HepG2 (cell line): ENCODE results near the gene PXT1. TPM values are rescaled to one million over a fixed set of nuclear protein-coding genes. Genes with fewer than 3 reads are reported as not detected.

Source experiments
- CC2D1A ChIP-seq: sonication (generic); formaldehyde crosslinking; IDR thresholded peaks from 2 replicates; pipeline ENCODE4 v1.8.1; 2023; ENCODE audit warnings: mild to moderate bottlenecking, missing genetic modification reagents
- HNRNPL ChIP-seq: fragments of 200-400 bp; formaldehyde crosslinking; IDR thresholded peaks from 2 replicates; pipeline ENCODE4 v1.6.1; 2017; ENCODE audit warnings: mild to moderate bottlenecking, low read depth, low read length
- KLF16 ChIP-seq, 2 experiments: sonication (generic) in 1 of 2; formaldehyde crosslinking in 1 of 2; IDR thresholded peaks; 2 replicates each; pipeline versions ENCODE4 v1.6.1 to v1.8.0; 2016 to 2023; ENCODE audit warnings: missing genetic modification reagents in 2 of 2, missing compliant biosample characterization in 1 of 2
- LRRFIP1 ChIP-seq: sonication (generic); formaldehyde crosslinking; conservative IDR thresholded peaks from 2 replicates; pipeline ENCODE4 v1.4.0; 2020; ENCODE audit warnings: missing genetic modification reagents
- MEF2D ChIP-seq: sonication (generic); formaldehyde crosslinking; IDR thresholded peaks from 2 replicates; pipeline ENCODE4 v1.5.1; 2020; ENCODE audit warnings: mild to moderate bottlenecking, missing genetic modification reagents
- MLLT10 ChIP-seq: sonication (generic); formaldehyde crosslinking; IDR thresholded peaks from 2 replicates; pipeline ENCODE4 v1.4.0; 2020; ENCODE audit warnings: missing genetic modification reagents
- NBN ChIP-seq: fragments of 450-650 bp; conservative IDR thresholded peaks from 2 replicates; pipeline ENCODE4 v1.6.1; 2017
- NR3C1 ChIP-seq: sonication (generic); formaldehyde crosslinking; IDR thresholded peaks from 2 replicates; pipeline ENCODE4 v1.4.0; 2020; ENCODE audit warnings: missing genetic modification reagents
- SIN3A ChIP-seq: IDR thresholded peaks from 2 replicates; pipeline ENCODE4 v1.6.1; 2011; ENCODE audit warnings: low read depth, mild to moderate bottlenecking, control low read depth, low read length, borderline replicate concordance
- SMAD9 ChIP-seq: sonication (generic); formaldehyde crosslinking; IDR thresholded peaks from 2 replicates; pipeline ENCODE4 v1.5.1; 2020; ENCODE audit warnings: mild to moderate bottlenecking, missing genetic modification reagents
- SNAPC2 ChIP-seq: sonication (generic); formaldehyde crosslinking; IDR thresholded peaks from 2 replicates; pipeline ENCODE4 v1.8.1; 2022; ENCODE audit warnings: mild to moderate bottlenecking, missing genetic modification reagents
- SP140L ChIP-seq: sonication (generic); formaldehyde crosslinking; IDR thresholded peaks from 2 replicates; pipeline ENCODE4 v1.4.0; 2020; ENCODE audit warnings: missing genetic modification reagents, borderline replicate concordance
- ZNF414 ChIP-seq: sonication (generic); formaldehyde crosslinking; IDR thresholded peaks from 2 replicates; pipeline ENCODE4 v1.5.0; 2020; ENCODE audit warnings: missing genetic modification reagents
- ZNF496 ChIP-seq: sonication (generic); formaldehyde crosslinking; IDR thresholded peaks from 2 replicates; pipeline ENCODE4 v1.8.1; 2023; ENCODE audit warnings: mild to moderate bottlenecking, moderate library complexity, missing genetic modification reagents; ENCODE audit not compliant: insufficient replicate concordance
- ZNF609 ChIP-seq: sonication (generic); formaldehyde crosslinking; IDR thresholded peaks from 2 replicates; pipeline ENCODE4 v1.4.0; 2020; ENCODE audit warnings: mild to moderate bottlenecking, missing genetic modification reagents, borderline replicate concordance
- ZNF670 ChIP-seq: sonication (generic); formaldehyde crosslinking; IDR thresholded peaks from 2 replicates; pipeline ENCODE4 v1.8.0; 2022; ENCODE audit warnings: mild to moderate bottlenecking, missing genetic modification reagents, borderline replicate concordance
- polyA plus RNA-seq, 8 experiments: library from polyadenylated mRNA; depleted of rRNA in 3 of 8; stranded (reverse) in 7 of 8; unstranded in 1 of 8; fragments of >200 nt; fragmentation: Illumina TruSeq in 4 of 8; extraction: Trizol in 4 of 8; gene quantifications; 2 replicates each; pipeline versions ENCODE4 v1.2.1 to v1.2.3, GENCODE V29; 2011 to 2016; ENCODE audit warnings: low read depth in 4 of 8, missing spikeins in 1 of 8, mixed read lengths in 1 of 8; ENCODE audit not compliant: insufficient read depth in 1 of 8
- total RNA-seq, 5 experiments: library from RNA; depleted of rRNA; stranded (reverse); fragments of >200 nt; fragmentation: Illumina TruSeq; extraction: Trizol; gene quantifications; 2 replicates each; pipeline ENCODE4 v1.2.3, GENCODE V29; 2016; ENCODE audit warnings: low read depth in 1 of 5
- TF ChIP-seq, protein P1 (sequence below): sonication (generic); formaldehyde crosslinking; IDR thresholded peaks from 2 replicates; pipeline ENCODE4 v1.4.0; 2020; ENCODE audit warnings: missing genetic modification reagents

Gene PXT1
- total and polyA plus RNA-seq, 2 of the 13 experiments (the other 11 are each of a cell fraction or from before 2014, with no cell fraction given): 0.04 TPM; not detected in 1

- TF ChIP-seq ZNF609 (CRISPR knock-in tag): no peak
- TF ChIP-seq SNAPC2 (CRISPR knock-in tag): 0 out of 2 replicates have a peak, but pooled peaks have one; percentile 36
- TF ChIP-seq LRRFIP1 (CRISPR knock-in tag): no peak
- TF ChIP-seq, protein P1, sequence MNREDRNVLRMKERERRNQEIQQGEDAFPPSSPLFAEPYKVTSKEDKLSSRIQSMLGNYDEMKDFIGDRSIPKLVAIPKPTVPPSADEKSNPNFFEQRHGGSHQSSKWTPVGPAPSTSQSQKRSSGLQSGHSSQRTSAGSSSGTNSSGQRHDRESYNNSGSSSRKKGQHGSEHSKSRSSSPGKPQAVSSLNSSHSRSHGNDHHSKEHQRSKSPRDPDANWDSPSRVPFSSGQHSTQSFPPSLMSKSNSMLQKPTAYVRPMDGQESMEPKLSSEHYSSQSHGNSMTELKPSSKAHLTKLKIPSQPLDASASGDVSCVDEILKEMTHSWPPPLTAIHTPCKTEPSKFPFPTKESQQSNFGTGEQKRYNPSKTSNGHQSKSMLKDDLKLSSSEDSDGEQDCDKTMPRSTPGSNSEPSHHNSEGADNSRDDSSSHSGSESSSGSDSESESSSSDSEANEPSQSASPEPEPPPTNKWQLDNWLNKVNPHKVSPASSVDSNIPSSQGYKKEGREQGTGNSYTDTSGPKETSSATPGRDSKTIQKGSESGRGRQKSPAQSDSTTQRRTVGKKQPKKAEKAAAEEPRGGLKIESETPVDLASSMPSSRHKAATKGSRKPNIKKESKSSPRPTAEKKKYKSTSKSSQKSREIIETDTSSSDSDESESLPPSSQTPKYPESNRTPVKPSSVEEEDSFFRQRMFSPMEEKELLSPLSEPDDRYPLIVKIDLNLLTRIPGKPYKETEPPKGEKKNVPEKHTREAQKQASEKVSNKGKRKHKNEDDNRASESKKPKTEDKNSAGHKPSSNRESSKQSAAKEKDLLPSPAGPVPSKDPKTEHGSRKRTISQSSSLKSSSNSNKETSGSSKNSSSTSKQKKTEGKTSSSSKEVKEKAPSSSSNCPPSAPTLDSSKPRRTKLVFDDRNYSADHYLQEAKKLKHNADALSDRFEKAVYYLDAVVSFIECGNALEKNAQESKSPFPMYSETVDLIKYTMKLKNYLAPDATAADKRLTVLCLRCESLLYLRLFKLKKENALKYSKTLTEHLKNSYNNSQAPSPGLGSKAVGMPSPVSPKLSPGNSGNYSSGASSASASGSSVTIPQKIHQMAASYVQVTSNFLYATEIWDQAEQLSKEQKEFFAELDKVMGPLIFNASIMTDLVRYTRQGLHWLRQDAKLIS: no peak
- TF ChIP-seq MLLT10 (CRISPR knock-in tag): no peak
- no peak for TF ChIP-seq NR3C1 (CRISPR knock-in tag)
- TF ChIP-seq ZNF414 (CRISPR knock-in tag): peak; percentile 61; the same call in 1 of the 2 replicates
- TF ChIP-seq MEF2D (CRISPR knock-in tag): no peak
- TF ChIP-seq SMAD9 (CRISPR knock-in tag): no peak
- no peak for TF ChIP-seq NBN
- no peak for TF ChIP-seq SP140L (CRISPR knock-in tag)
- no peak for TF ChIP-seq SIN3A
- TF ChIP-seq CC2D1A: no peak
- no peak for TF ChIP-seq HNRNPL
- TF ChIP-seq KLF16 (CRISPR knock-in tag; IDR thresholded peaks at IDR 0.05): no peak; a peak in 1 of 4 replicates
- TF ChIP-seq ZNF496 (CRISPR knock-in tag): no peak
- TF ChIP-seq ZNF670 (CRISPR knock-in tag): no peak
Observed at GRCh38 chr6:36340618-36341454, 101.8 kb downstream of the PXT1 start (continued).
